PC-3 (cell line): ENCODE measurements around the gene GCSAML. TPM values are rescaled to one million over a fixed set of nuclear protein-coding genes. Genes with fewer than 3 reads are reported as not detected.

ENCODE experiments used
- ATAC-seq: fragments of 200-7000 bp; cut with Tn5 transposase; 2 replicates; pipeline ENCODE4 v1.9.1; 2020; ENCODE audit warnings: mild to moderate bottlenecking, moderate library complexity
- BruUV-seq: library from RNA; stranded (reverse); fragments of 400-500 nt; replicated peaks from 2 replicates; lab custom pipeline; 2021; lab: Mats Ljungman, UMichigan
- CTCF ChIA-PET: fragments of 300-600 bp; sonication (Branson Sonifier 250); formaldehyde crosslinking; loops from one replicate; lab custom pipeline; 2022; ENCODE audit warnings: antibody characterized with exemption; lab: Charles Lee
- POLR2A ChIA-PET: fragments of 300-600 bp; sonication (Branson Sonifier 250); formaldehyde crosslinking; loops from one replicate; lab custom pipeline; 2022; ENCODE audit warnings: antibody characterized with exemption; ENCODE audit not compliant: unreplicated experiment; lab: Charles Lee
- DNase-seq: peaks from one replicate; pipeline ENCODE4 v3.0.0-alpha.2; 2015
- H2AFZ ChIP-seq: fragments of 300-600 bp; sonication (generic); 2 replicates; pipeline ENCODE4 v1.6.0; 2016; ENCODE audit warnings: antibody characterized with exemption, low read length
- H3F3A ChIP-seq: fragments of 300-600 bp; sonication (generic); one replicate; pipeline ENCODE4 v1.6.0; 2017; ENCODE audit warnings: antibody characterized with exemption, low read length, control low read depth, mild to moderate bottlenecking; ENCODE audit not compliant: unreplicated experiment
- H3K27ac ChIP-seq: fragments of 300-600 bp; sonication (generic); 2 replicates; pipeline ENCODE4 v1.5.1; 2016; ENCODE audit warnings: mild to moderate bottlenecking, low read length
- H3K27me3 ChIP-seq: fragments of 300-600 bp; sonication (generic); 2 replicates; pipeline ENCODE4 v1.6.1; 2016; ENCODE audit warnings: low read length, mixed read lengths
- H3K36me3 ChIP-seq: fragments of 300-600 bp; sonication (generic); 2 replicates; pipeline ENCODE4 v1.6.1; 2016; ENCODE audit warnings: low read depth, mixed run types, low read length, mixed read lengths
- H3K4me1 ChIP-seq: fragments of 300-600 bp; sonication (generic); 2 replicates; pipeline ENCODE4 v1.5.1; 2016; ENCODE audit warnings: low read length; ENCODE audit not compliant: insufficient read depth
- H3K4me2 ChIP-seq: fragments of 300-600 bp; sonication (generic); 2 replicates; pipeline ENCODE4 v1.6.0; 2016; ENCODE audit warnings: low read length
- H3K4me3 ChIP-seq: fragments of 300-600 bp; sonication (generic); 2 replicates; pipeline ENCODE4 v1.5.1; 2016; ENCODE audit warnings: mild to moderate bottlenecking, low read length, mixed read lengths
- H3K79me2 ChIP-seq: fragments of 300-600 bp; sonication (generic); 2 replicates; pipeline ENCODE4 v1.6.1; 2017; ENCODE audit warnings: low read length, mixed read lengths
- H3K9ac ChIP-seq: fragments of 300-600 bp; sonication (generic); 2 replicates; pipeline ENCODE4 v1.6.0; 2016; ENCODE audit warnings: mild to moderate bottlenecking, low read length
- H3K9me2 ChIP-seq: fragments of 300-600 bp; sonication (generic); replicated peaks from 2 replicates; pipeline ENCODE4 v1.6.1; 2016; ENCODE audit warnings: mixed run types, low read length, mixed read lengths
- H3K9me3 ChIP-seq: fragments of 300-600 bp; sonication (generic); 2 replicates; pipeline ENCODE4 v1.6.1; 2016; ENCODE audit warnings: low read length, mixed read lengths
- H4K20me1 ChIP-seq: fragments of 300-600 bp; sonication (generic); 2 replicates; pipeline ENCODE4 v1.6.1; 2016; ENCODE audit warnings: low read length, mixed read lengths
- CTCF ChIP-seq: fragments of 300-600 bp; sonication (generic); conservative IDR thresholded peaks from 2 replicates; pipeline ENCODE4 v1.5.1; 2017; ENCODE audit warnings: antibody characterized with exemption, low read depth, mild to moderate bottlenecking, low read length
- EZH2 ChIP-seq: fragments of 300-600 bp; sonication (generic); IDR thresholded peaks from one replicate; pipeline ENCODE4 v1.6.1; 2017; ENCODE audit warnings: antibody characterized with exemption, mild to moderate bottlenecking, low read length; ENCODE audit not compliant: unreplicated experiment
- EZH2phosphoT487 ChIP-seq: fragments of 300-600 bp; sonication (generic); IDR thresholded peaks from 2 replicates; pipeline ENCODE4 v1.6.1; 2018; ENCODE audit warnings: mild to moderate bottlenecking, antibody characterized with exemption, low read length, borderline replicate concordance
- intact Hi-C: fragments of 100-400 bp; cut with micrococcal nuclease; formaldehyde crosslinking; loops from 2 replicates; pipeline ENCODE4 v1.9.0; 2023
- total RNA-seq: library from RNA; depleted of rRNA; stranded (reverse); fragments of >200 nt; gene quantifications from 2 replicates; pipeline ENCODE4 v1.2.3, GENCODE V29; 2014

GCSAML gene
- total RNA-seq, 1 experiment from 2014 or later, result not detected

GRCh38 chr1:247531937-247532336 is 17.0 kb upstream of the GCSAML start:
- no peaks in the 10 kb centered on the region for H3K79me2 ChIP-seq
- BruUV-seq, result no TSS peak
- intact Hi-C loops, result no loop called here

GRCh38 chr1:247535402-247535801 is 13.5 kb upstream of the GCSAML start:
- Histone ChIP-seq H3K36me3 (no peaks in the 10 kb centered on the region), H3K27me3 (no peaks in the 10 kb centered on the region), H3K4me2 (no peak overlapping the region), H3K79me2 (no peaks in the 10 kb centered on the region), H3K4me1 (peaks cover 2% of the 10 kb centered on the region; the same call in 1 of the 2 replicates), H4K20me1 (no peaks in the 10 kb centered on the region), H3F3A (no peaks in the 10 kb centered on the region), H3K9ac (no peak overlapping the region), H3K27ac (no peak overlapping the region), H3K4me3 (no peak overlapping the region), H2AFZ (no peak overlapping the region), H3K9me3 (no peaks in the 10 kb centered on the region), H3K9me2 (no peaks in the 10 kb centered on the region)
- intact Hi-C loops, result no loop called here
- no peak for DNase-seq
- TF ChIP-seq EZH2phosphoT487 (no peak), CTCF (no peak), EZH2 (no peak)
- ChIA-PET CTCF (no interaction called here), POLR2A (no interaction called here)
- no TSS peak for BruUV-seq
- no peak for ATAC-seq

More at GRCh38 chr1:247531937-247532336, 17.0 kb upstream of the GCSAML start:
- CTCF ChIA-PET, result no interaction called here
- POLR2A ChIA-PET, result no interaction called here
- no peaks in the 10 kb centered on the region for H3K9me2 ChIP-seq
- H3K9me3 ChIP-seq, result no peaks in the 10 kb centered on the region
- H3K4me3 ChIP-seq, result no peak overlapping the region
- no peaks in the 10 kb centered on the region for H3K36me3 ChIP-seq
- no peaks in the 10 kb centered on the region for H3K27me3 ChIP-seq
- H3K4me2 ChIP-seq, result no peak overlapping the region
- H3K9ac ChIP-seq, result no peak overlapping the region
- ATAC-seq, result no peak
- DNase-seq, result no peak
- peaks cover 23% of the 10 kb centered on the region for H3K4me1 ChIP-seq
- peaks cover 8% of the 10 kb centered on the region for H3F3A ChIP-seq
- TF ChIP-seq CTCF, result peak; percentile 46
- TF ChIP-seq EZH2, result no peak
- no peak for TF ChIP-seq EZH2phosphoT487
- no peaks in the 10 kb centered on the region for H4K20me1 ChIP-seq
- H3K27ac ChIP-seq, result no peak overlapping the region
- no peak overlapping the region for H2AFZ ChIP-seq

GRCh38 chr1:247536340-247536739 is 12.6 kb upstream of the GCSAML start, which contains the start of gene OR2C3:
Gene OR2C3, minus strand, starts transcription at chr1:247536440. Its CDS starts 3,929 bp downstream, at chr1:247532511.
- no peak within 1 kb of the TSS for H2AFZ ChIP-seq
- no peaks in the 10 kb centered on the region for H4K20me1 ChIP-seq
- H3K27ac ChIP-seq, result no peak within 1 kb of the TSS
- CTCF ChIA-PET, result no interaction called here
- ATAC-seq, result no peak
- no peak for DNase-seq
- H3K4me2 ChIP-seq, result no peak within 1 kb of the TSS
- H3K4me1 ChIP-seq, result no peaks in the 10 kb centered on the region
- H3K9me2 ChIP-seq, result no peaks in the 10 kb centered on the region
- no peaks in the 10 kb centered on the region for H3K79me2 ChIP-seq
- H3K9ac ChIP-seq, result no peak within 1 kb of the TSS
- POLR2A ChIA-PET, result interaction anchor here (0.6 kb wide), 1 partner anchor 775 kb away, joined by 3 read pairs; no protein-coding TSS in a partner anchor
- intact Hi-C loops, result no loop called here
- no TSS peak for BruUV-seq
- no peaks in the 10 kb centered on the region for H3F3A ChIP-seq
- no peaks in the 10 kb centered on the region for H3K36me3 ChIP-seq
- H3K9me3 ChIP-seq, result no peaks in the 10 kb centered on the region
- H3K27me3 ChIP-seq, result no peaks in the 10 kb centered on the region
- no peak within 1 kb of the TSS for H3K4me3 ChIP-seq
- TF ChIP-seq EZH2phosphoT487 (no peak), CTCF (no peak), EZH2 (no peak)
